Mononuclear cell (primary cell): ENCODE data around the gene SPART. TPM values are rescaled to one million over a fixed set of nuclear protein-coding genes. Genes with fewer than 3 reads are reported as not detected.
"Not testable (repeated sequence)": the region's sequence is repeated elsewhere in the genome, so short reads cannot be mapped to it uniquely, and the experiment has no call there.

Experiments used
- H3K27me3 ChIP-seq: 2 replicates; pipeline ENCODE4 v1.6.0; 2011; ENCODE audit warnings: low read length, control low read depth; ENCODE audit not compliant: insufficient read depth
- H3K4me1 ChIP-seq: 2 replicates; pipeline ENCODE4 v1.5.1; 2011; ENCODE audit warnings: mild to moderate bottlenecking, low read length, control low read depth; ENCODE audit not compliant: insufficient read depth
- H3K4me3 ChIP-seq: 2 replicates; pipeline ENCODE4 v1.5.1; 2011; ENCODE audit warnings: mild to moderate bottlenecking, low read length, moderate library complexity
- H3K9me3 ChIP-seq: 2 replicates; pipeline ENCODE4 v1.5.1; 2011; ENCODE audit warnings: low read depth, mild to moderate bottlenecking, control low read depth, low read length
- total RNA-seq: library from RNA; depleted of rRNA; stranded (reverse); fragments of >200 nt; gene quantifications from one replicate; pipeline ENCODE4 v1.2.3, GENCODE V29; 2012

Gene SPART
- total RNA-seq, 1 donor, result 30.6 TPM

GRCh38 chr13:36342715-36343114, 3.5 kb downstream of the SPART start:
- Histone ChIP-seq H3K27me3 (no peaks in the 10 kb centered on the region), H3K4me1 (peaks cover 22% of the 10 kb centered on the region), H3K9me3 (no peaks in the 10 kb centered on the region), H3K4me3 (no peak overlapping the region)

DNA sequence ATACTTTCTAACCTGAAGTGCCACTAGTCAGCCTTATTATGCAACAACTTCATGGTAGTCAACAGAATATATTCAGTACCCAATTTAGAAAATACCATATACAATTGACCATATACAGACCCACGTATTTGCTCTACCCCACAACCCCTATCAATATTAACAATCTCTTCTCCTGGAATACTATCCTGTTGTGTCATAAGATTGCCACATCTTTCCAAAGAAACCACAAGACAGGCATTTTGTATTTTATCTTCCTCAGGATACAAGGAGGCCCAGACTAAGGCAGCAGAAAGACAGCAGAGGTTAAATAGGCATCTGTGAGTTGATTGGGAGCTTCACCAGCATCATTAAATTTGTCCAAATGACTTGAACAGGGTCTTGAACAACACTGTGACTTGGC, 4.5 kb downstream of the SPART start:
- Histone ChIP-seq H3K27me3 (no peaks in the 10 kb centered on the region), H3K4me3 (no peak overlapping the region), H3K4me1 (peaks cover 14% of the 10 kb centered on the region), H3K9me3 (no peaks in the 10 kb centered on the region)

GRCh38 chr13:36339600-36340155, 6.5 kb downstream of the SPART start:
- Histone ChIP-seq H3K9me3 (no peaks in the 10 kb centered on the region), H3K4me1 (peaks cover 9% of the 10 kb centered on the region), H3K4me3 (no peak overlapping the region), H3K27me3 (no peaks in the 10 kb centered on the region)

- Histone ChIP-seq H3K27me3 (no peaks in the 10 kb centered on the region), H3K4me1 (no peaks in the 10 kb centered on the region), H3K9me3 (no peaks in the 10 kb centered on the region), H3K4me3 (no peak overlapping the region)
These were observed 8.1 kb downstream of the SPART start for GRCh38 chr13:36337938-36338641.

- no peak overlapping the region for H3K4me3 ChIP-seq
- no peaks in the 10 kb centered on the region for H3K4me1 ChIP-seq
- no peaks in the 10 kb centered on the region for H3K27me3 ChIP-seq
- H3K9me3 ChIP-seq, result no peaks in the 10 kb centered on the region
These were observed 13.2 kb downstream of the SPART start for GRCh38 chr13:36332986-36333385.

DNA sequence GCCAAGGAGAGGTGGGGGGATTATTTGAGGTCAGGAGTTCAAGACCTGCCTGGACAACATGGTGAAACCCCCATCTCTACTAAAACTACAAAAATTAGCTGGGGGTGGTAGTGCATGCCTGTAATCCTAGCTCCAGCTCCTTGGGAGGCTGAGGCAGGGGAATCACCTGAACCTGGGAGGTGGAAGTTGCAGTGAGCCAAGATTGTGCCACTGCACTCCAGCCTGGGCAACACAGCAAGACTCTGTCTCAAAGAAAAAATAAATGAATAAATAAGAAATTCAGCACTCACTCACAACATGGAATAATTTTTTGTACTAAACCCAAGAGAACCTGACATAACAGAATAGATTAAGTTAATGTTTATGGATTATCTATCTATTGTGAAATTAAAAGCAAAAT, 13.9 kb downstream of the SPART start:
- H3K9me3 ChIP-seq, H3K4me3 ChIP-seq, H3K4me1 ChIP-seq, H3K27me3 ChIP-seq: not testable (repeated sequence)

DNA sequence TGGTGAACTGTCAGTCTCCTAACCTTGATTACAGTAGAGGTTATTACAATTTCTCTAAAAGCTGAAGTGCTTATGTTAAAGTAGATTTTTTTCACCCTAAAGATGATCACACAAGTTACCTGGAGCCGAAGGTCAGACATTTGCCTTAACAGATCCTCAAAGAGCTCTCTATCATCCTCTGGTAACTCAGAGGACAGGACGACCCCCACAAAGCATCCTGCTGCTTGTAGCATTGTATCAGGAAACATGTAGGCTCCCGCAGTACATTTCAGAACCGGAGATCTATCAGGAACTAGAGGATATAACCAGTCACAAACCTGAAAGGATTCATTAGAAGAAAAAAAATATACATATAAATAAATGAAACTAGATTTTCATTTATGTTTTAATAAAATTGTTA, 14.9 kb downstream of the SPART start:
- H3K4me1 ChIP-seq, result no peaks in the 10 kb centered on the region
- H3K9me3 ChIP-seq, result no peaks in the 10 kb centered on the region
- H3K27me3 ChIP-seq, result no peaks in the 10 kb centered on the region
- no peak overlapping the region for H3K4me3 ChIP-seq

DNA sequence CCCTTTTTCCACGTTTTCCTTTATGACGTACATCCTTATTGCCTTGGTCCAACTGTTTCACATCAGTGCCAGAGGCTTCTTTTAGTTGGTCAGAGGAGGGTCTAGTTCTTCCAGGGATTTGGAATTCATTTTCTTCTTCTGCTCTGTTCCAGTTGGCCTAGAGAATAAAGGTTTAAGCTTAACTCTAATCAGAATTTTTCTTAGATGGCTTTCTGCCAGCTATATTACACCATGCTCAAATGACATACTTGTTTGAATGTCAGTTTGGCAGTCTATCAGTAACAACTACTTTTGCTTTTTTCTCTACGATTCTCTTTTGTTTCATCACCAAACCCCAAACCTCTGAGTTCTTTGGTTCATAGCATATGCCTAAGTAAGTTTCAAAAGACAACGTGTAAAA, 16.8 kb downstream of the SPART start:
- Histone ChIP-seq H3K9me3 (no peaks in the 10 kb centered on the region), H3K4me1 (no peaks in the 10 kb centered on the region), H3K27me3 (no peaks in the 10 kb centered on the region), H3K4me3 (no peak overlapping the region)

- Histone ChIP-seq H3K4me3 (no peak overlapping the region), H3K9me3 (no peaks in the 10 kb centered on the region), H3K4me1 (no peaks in the 10 kb centered on the region), H3K27me3 (no peaks in the 10 kb centered on the region)
These were observed 17.4 kb downstream of the SPART start for GRCh38 chr13:36328821-36329220.

DNA sequence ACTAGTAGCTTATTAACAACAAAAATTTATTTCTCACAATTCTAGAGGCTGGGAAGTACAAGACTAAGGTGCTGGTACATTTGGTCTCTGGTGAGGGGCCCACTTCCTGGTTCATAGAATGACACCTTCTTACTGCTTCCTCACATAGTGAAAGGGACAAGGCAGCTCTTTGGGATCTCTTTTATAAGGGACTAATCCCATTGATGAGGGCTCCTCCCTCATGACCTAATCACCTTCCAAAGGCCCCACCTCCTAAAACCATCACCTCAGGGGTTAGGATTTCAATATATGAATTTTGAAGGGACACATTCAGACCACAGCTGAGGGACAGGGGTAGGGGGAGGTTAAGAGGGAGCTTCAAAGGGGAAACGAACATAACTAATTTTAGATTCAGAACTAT, 20.3 kb downstream of the SPART start:
- H3K4me3 ChIP-seq, result no peak overlapping the region
- no peaks in the 10 kb centered on the region for H3K4me1 ChIP-seq
- H3K9me3 ChIP-seq, result no peaks in the 10 kb centered on the region
- H3K27me3 ChIP-seq, result no peaks in the 10 kb centered on the region

DNA sequence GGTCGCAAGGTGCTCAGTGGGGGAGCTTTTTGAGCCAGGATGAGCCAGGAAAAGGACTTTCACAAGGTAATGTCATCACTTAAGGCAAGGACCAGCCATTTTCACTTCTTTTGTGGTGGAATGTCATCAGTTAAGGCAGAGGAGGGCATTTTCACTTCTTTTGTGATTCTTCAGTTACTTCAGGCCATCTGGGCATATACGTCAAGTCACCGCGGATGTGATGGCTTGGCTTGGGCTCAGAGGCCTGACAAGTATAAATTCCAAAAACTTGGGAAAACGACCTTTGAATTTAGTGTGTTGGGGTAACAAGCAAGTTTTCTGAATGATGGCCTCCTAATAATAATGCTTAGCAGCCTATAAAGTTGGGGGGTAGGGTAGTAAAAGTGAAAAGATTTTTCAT, 21.3 kb downstream of the SPART start:
- not testable (repeated sequence) for H3K4me1 ChIP-seq, H3K27me3 ChIP-seq, H3K9me3 ChIP-seq, H3K4me3 ChIP-seq

DNA sequence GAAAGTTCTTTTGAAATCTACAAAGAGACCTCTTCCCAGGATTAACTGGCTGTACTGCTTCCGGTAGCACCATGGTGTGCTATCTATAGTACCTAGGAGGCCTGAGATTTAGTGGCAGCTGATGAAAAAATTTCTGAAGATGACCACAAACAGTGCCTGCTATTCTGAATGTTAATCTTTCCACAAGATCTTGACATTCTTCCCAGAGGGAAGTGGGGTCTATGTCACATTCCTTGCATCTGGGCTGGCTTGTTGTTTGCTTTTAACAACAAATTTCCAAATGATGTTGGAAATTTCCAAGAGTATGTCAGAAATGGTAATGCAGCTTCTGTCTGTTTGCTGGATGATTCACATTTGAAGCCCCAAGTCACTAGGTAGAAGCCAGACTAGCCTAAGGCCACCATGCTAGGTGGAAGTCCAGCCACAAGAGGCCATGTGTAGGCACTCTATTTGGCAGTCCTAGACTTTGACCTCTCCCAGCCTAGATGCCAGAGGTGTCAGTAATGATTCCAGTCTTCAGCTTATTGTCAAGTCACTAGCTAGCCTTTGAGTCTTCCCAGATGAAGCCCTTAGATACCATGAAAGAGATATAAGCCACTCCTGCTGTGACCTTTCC, 22.1 kb downstream of the SPART start:
- Histone ChIP-seq H3K4me1 (no peaks in the 10 kb centered on the region), H3K9me3 (no peaks in the 10 kb centered on the region), H3K4me3 (no peak overlapping the region), H3K27me3 (no peaks in the 10 kb centered on the region)

GRCh38 chr13:36323408-36323807, 22.8 kb downstream of the SPART start:
- Histone ChIP-seq H3K9me3 (no peaks in the 10 kb centered on the region), H3K27me3 (no peaks in the 10 kb centered on the region), H3K4me1 (no peaks in the 10 kb centered on the region), H3K4me3 (no peak overlapping the region)

DNA sequence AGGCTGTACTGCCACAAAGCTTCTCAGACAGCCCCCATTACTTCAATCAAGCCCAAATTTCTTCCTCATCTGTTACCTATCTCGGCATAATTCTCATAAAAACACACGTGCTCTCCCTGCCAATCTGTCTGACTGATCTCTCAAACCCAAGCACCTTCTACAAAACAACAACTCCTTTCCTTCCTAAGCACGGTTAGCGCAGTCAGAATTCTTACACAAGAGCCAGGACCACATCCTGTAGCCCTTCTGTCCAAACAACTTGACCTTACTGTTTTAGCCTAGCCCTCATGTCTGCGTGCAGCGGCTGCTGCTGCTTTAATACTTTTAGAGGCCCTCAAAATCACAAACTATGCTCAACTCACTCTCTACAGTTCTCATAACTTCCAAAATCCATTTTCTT, 26.4 kb downstream of the SPART start:
- not testable (repeated sequence) for H3K9me3 ChIP-seq, H3K4me3 ChIP-seq, H3K4me1 ChIP-seq, H3K27me3 ChIP-seq

DNA sequence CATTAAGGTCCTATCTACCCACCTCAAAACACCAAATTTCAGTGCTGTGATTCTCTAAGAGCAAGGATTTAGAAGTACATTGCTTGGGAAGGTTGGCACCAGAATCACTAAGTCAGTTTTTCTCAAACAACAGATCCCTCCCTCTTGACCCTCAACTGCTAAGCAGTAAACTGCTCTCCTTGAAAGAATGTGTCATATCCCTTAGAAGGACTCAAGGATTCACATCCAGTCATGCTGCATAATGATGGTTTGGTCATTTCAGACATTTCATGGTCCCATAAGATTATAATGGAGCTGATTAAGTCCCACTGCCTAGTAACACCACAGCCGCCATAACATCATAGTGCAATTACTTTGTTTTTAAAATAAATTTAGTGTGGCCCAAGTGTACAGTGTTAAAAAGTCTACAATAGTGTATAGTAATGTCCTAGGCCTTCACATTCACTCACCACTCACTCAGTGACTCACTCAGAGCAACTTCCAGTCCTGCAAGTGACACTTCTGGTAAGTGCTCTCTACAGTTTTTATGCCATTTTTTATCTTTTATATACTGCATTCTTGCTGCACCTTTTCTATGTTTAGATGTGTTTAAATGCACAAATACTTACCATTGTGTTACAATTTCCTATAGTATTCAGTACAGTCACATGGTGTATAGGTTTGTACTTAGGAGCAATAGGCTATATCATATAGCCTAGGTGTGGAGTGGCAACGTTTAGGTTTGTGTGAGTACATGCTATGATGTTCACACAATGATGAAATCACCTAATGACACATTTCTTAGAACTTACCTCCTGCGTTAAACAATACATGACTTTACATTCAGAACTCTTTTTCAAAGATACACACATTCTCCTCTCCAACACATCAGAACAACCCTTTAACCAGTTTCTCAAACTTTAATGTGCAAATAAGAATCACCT, 32.9 kb downstream of the SPART start:
- Histone ChIP-seq H3K4me3 (no peak overlapping the region), H3K27me3 (no peaks in the 10 kb centered on the region), H3K4me1 (no peaks in the 10 kb centered on the region), H3K9me3 (no peaks in the 10 kb centered on the region)
